GM12865 (cell line): ENCODE data around the gene KIAA1328.

ENCODE experiments used
- DNase-seq: peaks from one replicate; pipeline ENCODE4 v3.0.0; 2010; ENCODE audit warnings: low read depth
- H3K4me3 ChIP-seq: 2 replicates; pipeline ENCODE4 v1.5.1; 2011; ENCODE audit warnings: mild to moderate bottlenecking, low read depth, low read length, control low read depth
- CTCF ChIP-seq: IDR thresholded peaks from 2 replicates; pipeline ENCODE4 v1.5.1; 2011; ENCODE audit warnings: low read length, control low read depth, low read depth, inconsistent platforms; ENCODE audit not compliant: insufficient read depth; ENCODE audit errors: missing control alignments

Gene KIAA1328

DNA sequence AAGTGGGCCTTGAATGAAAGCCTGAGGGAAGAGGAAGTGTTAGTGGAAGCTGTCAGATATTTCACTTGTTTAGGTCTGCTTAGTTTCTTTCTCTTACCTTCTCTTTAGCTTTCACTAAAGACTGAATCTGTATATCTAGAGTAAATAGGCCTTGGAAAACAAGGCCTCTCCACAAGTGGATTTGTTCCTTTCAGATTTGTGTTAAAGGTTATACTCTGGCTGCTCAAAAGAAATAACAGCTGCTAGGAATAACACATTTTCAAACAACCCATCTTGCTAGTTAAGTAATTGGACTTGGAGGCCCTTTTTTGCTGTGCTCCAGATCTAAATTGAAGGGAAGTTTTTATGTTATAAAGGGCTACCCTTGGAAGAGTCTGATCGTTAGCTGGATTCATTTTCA is 236.3 kb downstream of the KIAA1328 start:
- no peak overlapping the region for H3K4me3 ChIP-seq
- DNase-seq, result no peak
- TF ChIP-seq CTCF, result no peak

GRCh38 chr18:37084912-37085311 is 256.0 kb downstream of the KIAA1328 start:
- no peak for TF ChIP-seq CTCF
- H3K4me3 ChIP-seq, result no peak overlapping the region
- no peak for DNase-seq

DNA sequence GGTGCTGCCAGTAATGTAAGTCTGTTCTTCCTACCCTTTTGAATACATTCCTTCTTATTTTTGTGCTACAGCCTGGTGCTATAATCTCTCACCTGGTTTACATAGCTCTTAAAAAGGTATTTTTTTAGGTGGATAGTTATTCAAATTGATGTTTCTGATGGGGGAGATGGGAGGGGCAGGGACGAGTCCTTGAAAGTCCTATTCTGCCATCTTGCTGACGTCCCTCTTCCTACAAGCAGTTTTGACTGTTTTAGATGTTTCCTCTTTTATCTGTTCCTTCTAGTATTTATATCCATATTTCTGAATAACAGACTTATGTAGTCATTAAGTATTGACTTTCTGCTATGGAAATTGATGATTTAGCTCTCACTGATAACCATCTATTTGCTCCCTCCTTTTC is 256.4 kb downstream of the KIAA1328 start:
- H3K4me3 ChIP-seq, result no peak overlapping the region
- no peak for TF ChIP-seq CTCF
- DNase-seq, result no peak

- H3K4me3 ChIP-seq, result no peak overlapping the region
- no peak for DNase-seq
- no peak for TF ChIP-seq CTCF
These were observed 279.0 kb downstream of the KIAA1328 start for GRCh38 chr18:37107748-37108522.

DNA sequence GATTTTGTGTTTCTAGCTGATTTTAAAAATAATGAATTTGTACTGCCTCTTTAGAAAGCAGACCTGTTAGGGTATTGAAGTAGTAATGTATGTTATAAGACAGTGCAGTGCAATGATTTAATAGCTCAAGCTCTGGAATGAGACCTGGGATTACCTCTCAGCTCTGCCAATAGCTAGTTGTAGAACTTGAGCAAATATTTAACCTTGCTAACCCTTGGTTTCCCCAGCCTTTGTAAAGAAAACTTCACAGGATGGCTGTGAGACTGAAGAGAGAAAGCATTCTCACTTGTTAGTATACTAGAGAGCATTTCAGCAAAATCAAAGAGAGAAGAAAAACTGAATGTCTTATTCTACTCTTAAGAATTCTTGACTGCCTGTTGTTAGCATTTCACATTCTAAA is 293.9 kb downstream of the KIAA1328 start:
- DNase-seq, result no peak
- H3K4me3 ChIP-seq, result no peak overlapping the region
- TF ChIP-seq CTCF, result no peak

- DNase-seq, result peak; percentile 2
- TF ChIP-seq CTCF, result no peak
- no peak overlapping the region for H3K4me3 ChIP-seq
These were observed 295.6 kb downstream of the KIAA1328 start for GRCh38 chr18:37124516-37124915.

DNA sequence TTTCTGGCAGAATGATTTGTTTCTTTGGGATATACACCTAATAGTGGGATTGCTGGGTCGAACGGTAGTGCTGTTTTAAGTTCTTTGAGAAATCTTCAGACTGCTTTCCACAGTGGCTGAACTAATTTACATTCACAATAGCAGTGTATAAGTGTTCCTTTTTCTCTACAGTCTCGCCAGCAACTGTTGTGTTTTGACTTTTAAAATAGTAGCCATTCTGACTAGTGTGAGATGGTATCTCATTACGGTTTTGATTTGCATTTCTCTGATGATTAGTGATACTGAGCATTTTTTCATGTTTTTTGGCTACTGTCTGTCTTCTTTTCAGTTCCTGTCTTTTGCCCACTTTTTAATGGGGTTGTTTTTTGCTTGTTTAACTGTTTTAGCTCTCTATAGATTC is 306.2 kb downstream of the KIAA1328 start:
- TF ChIP-seq CTCF, result no peak
- H3K4me3 ChIP-seq, result no peak overlapping the region
- DNase-seq, result no peak
